Measurements from ENCODE around the gene DHRS3. TPM values are rescaled to one million over a fixed set of nuclear protein-coding genes. Genes with fewer than 3 reads are reported as not detected.

The DHRS3 gene
- total RNA-seq, 1 experiment from 2014 or later: 59.4 TPM

DNA sequence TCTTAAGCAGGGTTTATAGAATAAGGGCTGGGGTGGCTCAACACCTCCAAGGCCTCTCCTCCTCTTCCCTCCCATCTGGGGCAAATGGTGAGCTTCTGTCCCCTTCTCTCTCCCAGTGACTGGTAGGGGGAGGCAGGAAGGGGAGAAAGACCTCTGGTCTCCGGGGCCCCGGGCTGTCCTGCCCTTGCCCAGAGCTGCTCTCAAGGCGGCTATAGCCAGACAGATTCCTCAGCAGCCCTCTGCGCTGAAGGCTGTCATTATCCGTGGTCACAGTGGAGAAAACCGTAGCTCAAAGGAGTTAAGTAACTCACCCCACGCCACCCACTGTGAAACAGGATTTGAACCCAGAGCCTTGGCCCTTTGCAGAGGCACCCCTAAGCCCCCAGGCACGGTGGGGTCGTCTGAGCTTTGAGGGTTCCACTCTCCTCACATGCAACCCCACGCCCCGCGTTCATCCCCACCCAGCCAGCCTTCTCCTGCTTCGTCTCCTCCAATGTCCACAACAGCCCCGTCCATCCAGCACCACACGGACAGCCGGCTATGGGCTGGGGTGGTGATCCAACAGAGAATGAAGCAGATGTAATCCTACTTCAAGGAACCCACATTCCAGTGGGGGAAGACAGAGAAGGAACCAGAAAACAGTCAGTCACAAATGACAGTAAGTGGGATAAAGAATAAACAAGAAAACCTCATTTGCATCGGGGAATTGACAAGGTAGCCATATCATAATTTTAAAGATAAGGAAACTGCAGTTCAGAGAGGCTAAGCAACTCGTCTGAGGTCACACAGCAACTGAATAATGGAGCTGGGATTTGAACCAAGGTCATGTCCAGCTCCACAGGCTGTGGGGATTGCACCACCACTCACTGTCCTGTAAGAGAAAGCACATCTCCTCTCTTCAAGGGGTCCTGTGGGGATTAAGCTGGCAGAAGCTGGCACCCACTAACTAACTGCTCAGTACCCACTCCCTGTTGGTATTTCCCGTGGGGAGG, 31.8 kb downstream of the DHRS3 start:
- BruUV-seq (replicated peaks): no TSS peak
- no peaks in the 10 kb centered on the region for H3K27me3 Mint-ChIP-seq (ENCODE audit: insufficient read depth, unreplicated experiment)
- DNase-seq: no peak
- H3K4me3 Mint-ChIP-seq (ENCODE audit: unreplicated experiment): no peak overlapping the region
- Histone ChIP-seq H3K36me3 (ENCODE audit: control insufficient read depth, insufficient read depth, low read length) (peaks cover 8% of the 10 kb centered on the region), H3K9me3 (no peaks in the 10 kb centered on the region), H3K27me3 (replicated peaks; ENCODE audit: control insufficient read depth, insufficient read depth, low read length) (no peaks in the 10 kb centered on the region), H3K4me1 (no peaks in the 10 kb centered on the region), H3K4me3 (ENCODE audit: low read depth, low read length) (no peak overlapping the region)
- no peak for TF ChIP-seq CTCF (IDR thresholded peaks at IDR 0.05; ENCODE audit: insufficient read depth in 1 of 2, low read depth in 1 of 2, low read length in 1 of 2, severe bottlenecking in 1 of 2, unreplicated experiment in 1 of 2)
- no peak overlapping the region for H3K27ac Mint-ChIP-seq (ENCODE audit: unreplicated experiment)
- CTCF ChIA-PET: no interaction called here
- POLR2A ChIA-PET: no interaction called here
- H3K36me3 Mint-ChIP-seq (ENCODE audit: insufficient read depth, unreplicated experiment): peaks cover 17% of the 10 kb centered on the region
- intact Hi-C loops (cut with micrococcal nuclease; ENCODE audit: unreplicated experiment): no loop called here
- H3K4me1 Mint-ChIP-seq (ENCODE audit: low read depth, unreplicated experiment): no peaks in the 10 kb centered on the region
- H3K9me3 Mint-ChIP-seq (ENCODE audit: unreplicated experiment): peaks cover 10% of the 10 kb centered on the region

GRCh38 chr1:12585536-12585935, 32.5 kb downstream of the DHRS3 start:
- Histone ChIP-seq H3K9me3 (no peaks in the 10 kb centered on the region), H3K36me3 (ENCODE audit: control insufficient read depth, insufficient read depth, low read length) (peaks cover 8% of the 10 kb centered on the region), H3K4me3 (ENCODE audit: low read depth, low read length) (no peak overlapping the region), H3K4me1 (no peaks in the 10 kb centered on the region), H3K27me3 (replicated peaks; ENCODE audit: control insufficient read depth, insufficient read depth, low read length) (no peaks in the 10 kb centered on the region)
- Mint-ChIP-seq H3K36me3 (ENCODE audit: insufficient read depth, unreplicated experiment) (peaks cover 12% of the 10 kb centered on the region), H3K27me3 (ENCODE audit: insufficient read depth, unreplicated experiment) (no peaks in the 10 kb centered on the region), H3K9me3 (ENCODE audit: unreplicated experiment) (peaks cover 10% of the 10 kb centered on the region), H3K4me3 (ENCODE audit: unreplicated experiment) (no peak overlapping the region), H3K4me1 (ENCODE audit: low read depth, unreplicated experiment) (no peaks in the 10 kb centered on the region), H3K27ac (ENCODE audit: unreplicated experiment) (no peak overlapping the region)
- CTCF ChIA-PET: no interaction called here
- intact Hi-C loops (cut with micrococcal nuclease; ENCODE audit: unreplicated experiment): no loop called here
- DNase-seq: no peak
- no TSS peak for BruUV-seq (replicated peaks)
- no peak for TF ChIP-seq CTCF (IDR thresholded peaks at IDR 0.05; ENCODE audit: insufficient read depth in 1 of 2, low read depth in 1 of 2, low read length in 1 of 2, severe bottlenecking in 1 of 2, unreplicated experiment in 1 of 2)
- POLR2A ChIA-PET: no interaction called here

- Histone ChIP-seq H3K36me3 (ENCODE audit: control insufficient read depth, insufficient read depth, low read length) (peaks cover 9% of the 10 kb centered on the region), H3K4me1 (no peaks in the 10 kb centered on the region), H3K4me3 (ENCODE audit: low read depth, low read length) (no peak overlapping the region), H3K27me3 (replicated peaks; ENCODE audit: control insufficient read depth, insufficient read depth, low read length) (no peaks in the 10 kb centered on the region), H3K9me3 (no peaks in the 10 kb centered on the region)
- ChIA-PET CTCF (no interaction called here), POLR2A (no interaction called here)
- no peaks in the 10 kb centered on the region for H3K4me1 Mint-ChIP-seq (ENCODE audit: low read depth, unreplicated experiment)
- intact Hi-C loops (cut with micrococcal nuclease; ENCODE audit: unreplicated experiment): no loop called here
- H3K36me3 Mint-ChIP-seq (ENCODE audit: insufficient read depth, unreplicated experiment): peaks cover 12% of the 10 kb centered on the region
- H3K27ac Mint-ChIP-seq (ENCODE audit: unreplicated experiment): no peak overlapping the region
- no peaks in the 10 kb centered on the region for H3K27me3 Mint-ChIP-seq (ENCODE audit: insufficient read depth, unreplicated experiment)
- no peak overlapping the region for H3K4me3 Mint-ChIP-seq (ENCODE audit: unreplicated experiment)
- no peak for TF ChIP-seq CTCF (IDR thresholded peaks at IDR 0.05; ENCODE audit: insufficient read depth in 1 of 2, low read depth in 1 of 2, low read length in 1 of 2, severe bottlenecking in 1 of 2, unreplicated experiment in 1 of 2)
- no peak for DNase-seq
- no TSS peak for BruUV-seq (replicated peaks)
- H3K9me3 Mint-ChIP-seq (ENCODE audit: unreplicated experiment): peaks cover 10% of the 10 kb centered on the region
Observed at GRCh38 chr1:12584900-12585525, 33.0 kb downstream of the DHRS3 start.

Measured in Caco-2 (cell line).